ENCODE measurements around the gene RFT1. TPM values are rescaled to one million over a fixed set of nuclear protein-coding genes. Genes with fewer than 3 reads are reported as not detected.

RFT1 gene
- total RNA-seq, 1 experiment from 2014 or later, result 35.7 TPM

DNA sequence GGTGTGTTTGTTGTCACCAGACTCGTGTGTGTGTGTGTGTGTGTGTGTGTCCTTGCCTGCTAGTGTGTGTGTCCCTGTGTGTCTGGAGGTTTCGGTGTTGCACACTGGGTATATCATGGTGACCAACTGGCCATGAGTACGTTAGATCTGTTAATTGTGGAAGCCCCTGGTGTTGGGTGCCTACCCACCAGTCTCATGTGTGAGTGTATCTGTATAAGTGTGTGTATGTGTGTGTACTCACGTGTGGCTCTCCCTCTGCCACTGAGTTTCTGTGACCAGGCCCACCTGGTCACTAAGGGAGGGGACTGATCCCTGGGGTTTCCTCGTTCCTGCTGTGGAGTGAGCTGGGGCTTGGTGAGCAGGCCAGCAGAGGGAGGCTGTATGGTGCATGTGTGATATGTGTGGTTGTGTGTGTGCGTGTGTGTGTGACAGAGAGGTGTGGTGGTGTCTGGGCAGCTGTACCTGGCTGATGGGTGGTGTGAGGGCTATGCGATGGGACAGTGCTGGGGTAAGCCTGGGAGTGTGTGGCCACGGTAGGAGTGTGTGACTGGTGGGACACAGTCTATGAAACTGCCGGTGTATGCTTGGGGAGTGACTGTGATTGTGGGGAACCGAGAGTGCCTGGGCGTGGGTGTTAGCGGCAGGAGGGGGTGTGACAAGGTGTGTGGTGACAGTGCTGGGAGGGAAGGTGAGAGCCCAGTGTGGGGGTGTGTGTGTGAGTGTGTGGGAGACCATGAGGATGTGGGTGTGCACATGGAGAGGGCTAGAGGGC lies 32.6 kb upstream of the RFT1 start:
- H3K27me3 Mint-ChIP-seq (ENCODE audit: insufficient read depth, unreplicated experiment), result no peaks in the 10 kb centered on the region
- peaks cover 6% of the 10 kb centered on the region for H3K36me3 Mint-ChIP-seq (ENCODE audit: insufficient read depth, unreplicated experiment)
- H3K4me3 ChIP-seq (ENCODE audit: low read depth, low read length), result peak overlapping the region; percentile 84
- intact Hi-C loops (cut with micrococcal nuclease; ENCODE audit: unreplicated experiment), result loop anchor here (5.0 kb wide), 1 partner anchor 51 kb away; no protein-coding TSS in a partner anchor
- H3K4me3 Mint-ChIP-seq (ENCODE audit: unreplicated experiment), result peak overlapping the region; percentile 91
- TF ChIP-seq, protein P1, sequence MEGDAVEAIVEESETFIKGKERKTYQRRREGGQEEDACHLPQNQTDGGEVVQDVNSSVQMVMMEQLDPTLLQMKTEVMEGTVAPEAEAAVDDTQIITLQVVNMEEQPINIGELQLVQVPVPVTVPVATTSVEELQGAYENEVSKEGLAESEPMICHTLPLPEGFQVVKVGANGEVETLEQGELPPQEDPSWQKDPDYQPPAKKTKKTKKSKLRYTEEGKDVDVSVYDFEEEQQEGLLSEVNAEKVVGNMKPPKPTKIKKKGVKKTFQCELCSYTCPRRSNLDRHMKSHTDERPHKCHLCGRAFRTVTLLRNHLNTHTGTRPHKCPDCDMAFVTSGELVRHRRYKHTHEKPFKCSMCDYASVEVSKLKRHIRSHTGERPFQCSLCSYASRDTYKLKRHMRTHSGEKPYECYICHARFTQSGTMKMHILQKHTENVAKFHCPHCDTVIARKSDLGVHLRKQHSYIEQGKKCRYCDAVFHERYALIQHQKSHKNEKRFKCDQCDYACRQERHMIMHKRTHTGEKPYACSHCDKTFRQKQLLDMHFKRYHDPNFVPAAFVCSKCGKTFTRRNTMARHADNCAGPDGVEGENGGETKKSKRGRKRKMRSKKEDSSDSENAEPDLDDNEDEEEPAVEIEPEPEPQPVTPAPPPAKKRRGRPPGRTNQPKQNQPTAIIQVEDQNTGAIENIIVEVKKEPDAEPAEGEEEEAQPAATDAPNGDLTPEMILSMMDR (IDR thresholded peaks at IDR 0.05; ENCODE audit: insufficient read depth in 1 of 2, low read depth in 1 of 2, low read length in 1 of 2, severe bottlenecking in 1 of 2, unreplicated experiment in 1 of 2), result no peak
- no TSS peak for BruUV-seq (replicated peaks)
- H3K27ac Mint-ChIP-seq (ENCODE audit: unreplicated experiment), result peak overlapping the region; percentile 90
- H3K4me1 Mint-ChIP-seq (ENCODE audit: low read depth, unreplicated experiment), result peaks cover 34% of the 10 kb centered on the region
- no peaks in the 10 kb centered on the region for H3K9me3 Mint-ChIP-seq (ENCODE audit: unreplicated experiment)
- H3K27me3 ChIP-seq (replicated peaks; ENCODE audit: control insufficient read depth, insufficient read depth, low read length), result no peaks in the 10 kb centered on the region
- ChIA-PET CTCF (interaction anchor here (0.5 to 0.9 kb wide), 2 partner anchors 29 to 293 kb away, joined by 3 to 5 read pairs; no protein-coding TSS in a partner anchor), POLR2A (no interaction called here)
- DNase-seq, result no peak
- no peaks in the 10 kb centered on the region for H3K9me3 ChIP-seq
- H3K36me3 ChIP-seq (ENCODE audit: control insufficient read depth, insufficient read depth, low read length), result peaks cover 2% of the 10 kb centered on the region
- peaks cover 34% of the 10 kb centered on the region for H3K4me1 ChIP-seq

DNA sequence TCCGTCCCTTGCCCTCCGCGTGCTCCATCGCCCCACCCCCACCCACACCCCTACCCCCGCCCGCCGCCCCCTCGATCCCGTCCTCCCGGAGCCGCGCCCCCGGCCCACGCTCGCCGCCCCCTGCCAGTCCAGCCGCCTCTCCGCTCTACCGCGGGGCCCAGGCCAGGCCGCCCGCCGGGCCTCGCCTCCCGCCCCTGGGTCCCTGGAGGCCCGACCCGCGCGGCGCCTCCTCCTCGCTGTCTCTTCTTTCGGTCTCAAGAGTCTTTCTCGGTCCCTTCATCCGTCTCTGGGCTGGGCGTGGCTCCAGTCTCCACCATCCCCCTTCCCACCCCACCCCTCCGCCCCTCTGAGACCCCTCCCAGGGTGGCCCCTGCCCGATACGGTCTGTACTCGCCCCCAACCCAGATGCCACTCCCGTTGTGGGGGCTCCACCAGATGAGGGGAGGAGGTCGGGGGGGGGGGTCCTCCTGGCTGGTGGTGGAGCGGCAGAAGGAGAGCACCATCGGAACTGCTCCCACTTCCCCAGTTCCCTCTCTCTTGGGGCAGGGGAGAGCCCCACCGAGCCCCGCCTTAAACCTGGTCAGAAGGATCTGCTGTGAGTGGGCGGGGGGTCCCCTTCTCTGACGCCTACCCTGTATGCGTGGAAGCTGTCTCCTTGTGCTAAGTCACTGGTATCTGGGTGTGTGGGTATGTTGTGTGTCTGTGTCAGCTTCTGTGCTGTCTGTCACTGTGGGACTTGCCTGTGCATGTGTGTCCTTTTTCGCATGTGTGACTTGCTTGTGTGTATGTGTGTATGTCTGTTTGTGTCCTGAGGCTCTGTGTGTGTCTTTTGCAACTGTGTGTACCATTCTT lies 31.8 kb upstream of the RFT1 start:
- Histone ChIP-seq H3K27me3 (replicated peaks; ENCODE audit: control insufficient read depth, insufficient read depth, low read length) (no peaks in the 10 kb centered on the region), H3K4me1 (peaks cover 34% of the 10 kb centered on the region), H3K9me3 (no peaks in the 10 kb centered on the region), H3K36me3 (ENCODE audit: control insufficient read depth, insufficient read depth, low read length) (peaks cover 2% of the 10 kb centered on the region), H3K4me3 (ENCODE audit: low read depth, low read length) (peak overlapping the region; percentile 84)
- peak overlapping the region; percentile 90 for H3K27ac Mint-ChIP-seq (ENCODE audit: unreplicated experiment)
- H3K4me1 Mint-ChIP-seq (ENCODE audit: low read depth, unreplicated experiment), result peaks cover 34% of the 10 kb centered on the region
- TF ChIP-seq, protein P1 (IDR thresholded peaks at IDR 0.05; ENCODE audit: insufficient read depth in 1 of 2, low read depth in 1 of 2, low read length in 1 of 2, severe bottlenecking in 1 of 2, unreplicated experiment in 1 of 2), result no peak
- POLR2A ChIA-PET, result no interaction called here
- no TSS peak for BruUV-seq (replicated peaks)
- H3K4me3 Mint-ChIP-seq (ENCODE audit: unreplicated experiment), result peak overlapping the region; percentile 91
- H3K36me3 Mint-ChIP-seq (ENCODE audit: insufficient read depth, unreplicated experiment), result peaks cover 6% of the 10 kb centered on the region
- no peaks in the 10 kb centered on the region for H3K9me3 Mint-ChIP-seq (ENCODE audit: unreplicated experiment)
- H3K27me3 Mint-ChIP-seq (ENCODE audit: insufficient read depth, unreplicated experiment), result no peaks in the 10 kb centered on the region
- intact Hi-C loops (cut with micrococcal nuclease; ENCODE audit: unreplicated experiment), result loop anchor here (5.0 kb wide), 1 partner anchor 50 kb away; no protein-coding TSS in a partner anchor
- CTCF ChIA-PET, result interaction anchor here (0.5 to 0.9 kb wide), 2 partner anchors 28 to 292 kb away, joined by 3 to 5 read pairs; no protein-coding TSS in a partner anchor
- DNase-seq, result no peak

DNA sequence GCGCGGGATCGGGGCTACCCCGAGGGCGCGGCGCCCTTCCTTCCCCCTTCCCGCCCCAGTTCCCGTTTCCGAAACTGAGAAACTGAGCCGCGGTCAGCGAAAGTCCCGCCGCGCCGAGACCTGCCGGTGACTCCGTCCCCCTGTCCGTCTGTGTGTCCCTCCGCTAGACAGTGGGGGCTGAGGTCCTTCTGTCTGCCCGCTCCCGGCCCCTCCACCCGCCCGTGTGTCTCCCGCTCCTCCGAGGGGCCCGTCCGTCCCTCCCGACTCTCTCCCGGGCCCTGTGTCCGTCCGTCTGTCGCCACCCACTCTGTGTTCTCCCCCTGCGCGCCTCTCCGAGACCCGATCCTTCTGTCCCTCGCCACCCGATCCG lies 31.2 kb upstream of the RFT1 start:
- ChIA-PET CTCF (interaction anchor here (0.9 to 1.5 kb wide), 3 partner anchors 18 to 28 kb away, joined by 3 to 8 read pairs (median 7); no protein-coding TSS in a partner anchor), POLR2A (no interaction called here)
- Mint-ChIP-seq H3K36me3 (ENCODE audit: insufficient read depth, unreplicated experiment) (peaks cover 6% of the 10 kb centered on the region), H3K27me3 (ENCODE audit: insufficient read depth, unreplicated experiment) (no peaks in the 10 kb centered on the region), H3K27ac (ENCODE audit: unreplicated experiment) (peak overlapping the region; percentile 90), H3K4me1 (ENCODE audit: low read depth, unreplicated experiment) (peaks cover 34% of the 10 kb centered on the region), H3K9me3 (ENCODE audit: unreplicated experiment) (no peaks in the 10 kb centered on the region), H3K4me3 (ENCODE audit: unreplicated experiment) (peak overlapping the region; percentile 91)
- TF ChIP-seq, protein P1 (IDR thresholded peaks at IDR 0.05; ENCODE audit: insufficient read depth in 1 of 2, low read depth in 1 of 2, low read length in 1 of 2, severe bottlenecking in 1 of 2, unreplicated experiment in 1 of 2), result no peak
- Histone ChIP-seq H3K27me3 (replicated peaks; ENCODE audit: control insufficient read depth, insufficient read depth, low read length) (no peaks in the 10 kb centered on the region), H3K4me3 (ENCODE audit: low read depth, low read length) (peak overlapping the region; percentile 84), H3K4me1 (peaks cover 34% of the 10 kb centered on the region), H3K36me3 (ENCODE audit: control insufficient read depth, insufficient read depth, low read length) (peaks cover 1% of the 10 kb centered on the region), H3K9me3 (no peaks in the 10 kb centered on the region)
- peak in 1 of 2 experiments; percentile 43 for DNase-seq
- intact Hi-C loops (cut with micrococcal nuclease; ENCODE audit: unreplicated experiment), result loop anchor here (5.0 kb wide), 1 partner anchor 49 kb away; no protein-coding TSS in a partner anchor
- no TSS peak for BruUV-seq (replicated peaks)

All from Caco-2 (cell line).